PC-9 (cell line): Measurements from ENCODE around the gene PCDHGB1. TPM values are rescaled to one million over a fixed set of nuclear protein-coding genes. Genes with fewer than 3 reads are reported as not detected.
A peak's percentile ranks its signal among the peaks of the same experiment; 100 is the strongest.
"Not testable (repeated sequence)": the region's sequence is repeated elsewhere in the genome, so short reads cannot be mapped to it uniquely, and the experiment has no call there.

Experiments
- BruUV-seq: library from RNA; stranded (reverse); fragments of 400-500 nt; replicated peaks from 2 replicates; lab custom pipeline; 2021; lab: Mats Ljungman, UMichigan
- CTCF ChIA-PET: fragments of 300-600 bp; sonication (Branson Sonifier 250); formaldehyde crosslinking; loops from one replicate; lab custom pipeline; 2022; ENCODE audit warnings: antibody characterized with exemption; lab: Charles Lee
- POLR2A ChIA-PET: fragments of 300-600 bp; sonication (Branson Sonifier 250); formaldehyde crosslinking; loops from one replicate; lab custom pipeline; 2022; ENCODE audit warnings: antibody characterized with exemption; ENCODE audit not compliant: unreplicated experiment; lab: Charles Lee
- DNase-seq, 2 experiments: peaks; one replicate each; pipeline versions ENCODE4 v3.0.0 to v3.0.0-alpha.2; 2015 to 2022; ENCODE audit warnings: mixed read lengths in 1 of 2
- H2AFZ ChIP-seq: fragments of 200-600 bp; sonication (generic); 2 replicates; pipeline ENCODE4 v1.8.1; 2017; ENCODE audit warnings: antibody characterized with exemption
- H3F3A ChIP-seq: fragments of 200-600 bp; sonication (generic); 2 replicates; pipeline ENCODE4 v1.8.1; 2017; ENCODE audit warnings: antibody characterized with exemption, mild to moderate bottlenecking, low read depth; ENCODE audit not compliant: insufficient read depth
- H3K27ac ChIP-seq: fragments of 200-600 bp; sonication (generic); 2 replicates; pipeline ENCODE4 v1.6.1; 2016; ENCODE audit warnings: mixed run types
- H3K27me3 ChIP-seq: fragments of 200-600 bp; sonication (generic); 2 replicates; pipeline ENCODE4 v1.6.1; 2016; ENCODE audit warnings: low read depth, mixed run types; ENCODE audit not compliant: insufficient read depth
- H3K36me3 ChIP-seq: fragments of 200-600 bp; sonication (generic); 2 replicates; pipeline ENCODE4 v1.6.1; 2016; ENCODE audit warnings: low read depth, mixed run types
- H3K4me1 ChIP-seq: fragments of 200-600 bp; sonication (generic); replicated peaks from 2 replicates; pipeline ENCODE4 v1.6.1; 2016; ENCODE audit warnings: mixed run types; ENCODE audit not compliant: insufficient read depth
- H3K4me2 ChIP-seq: fragments of 200-600 bp; sonication (generic); 2 replicates; pipeline ENCODE4 v1.6.1; 2017; ENCODE audit warnings: mixed run types
- H3K4me3 ChIP-seq: fragments of 200-600 bp; sonication (generic); 2 replicates; pipeline ENCODE4 v1.6.1; 2016; ENCODE audit warnings: mixed run types
- H3K79me2 ChIP-seq: fragments of 200-600 bp; sonication (generic); 2 replicates; pipeline ENCODE4 v1.6.1; 2017; ENCODE audit warnings: low read depth, mixed run types
- H3K9me2 ChIP-seq: fragments of 200-600 bp; sonication (generic); 2 replicates; pipeline ENCODE4 v1.8.1; 2017; ENCODE audit warnings: mild to moderate bottlenecking; ENCODE audit not compliant: insufficient read depth
- H3K9me3 ChIP-seq: fragments of 200-600 bp; sonication (generic); 2 replicates; pipeline ENCODE4 v1.8.1; 2016; ENCODE audit warnings: low read depth; ENCODE audit not compliant: insufficient read depth
- H4K20me1 ChIP-seq: fragments of 200-600 bp; sonication (generic); 2 replicates; pipeline ENCODE4 v1.8.1; 2017; ENCODE audit not compliant: insufficient read depth
- EZH2 ChIP-seq: fragments of 200-600 bp; sonication (generic); IDR thresholded peaks from 2 replicates; pipeline ENCODE4 v1.8.0; 2017; ENCODE audit warnings: antibody characterized with exemption, low read depth
- intact Hi-C: fragments of 100-400 bp; cut with micrococcal nuclease; formaldehyde crosslinking; loops from one replicate; pipeline ENCODE4 v1.10.0; 2022; ENCODE audit not compliant: unreplicated experiment
- total RNA-seq: library from RNA; stranded (reverse); gene quantifications from 2 replicates; pipeline ENCODE4 v1.2.3, GENCODE V29; 2021
- TF ChIP-seq, protein P1 (sequence below): fragments of 200-600 bp; sonication (generic); conservative IDR thresholded peaks from 2 replicates; pipeline ENCODE4 v1.6.1; 2017; ENCODE audit warnings: mixed run types, antibody characterized with exemption, mild to moderate bottlenecking, moderate library complexity

Gene PCDHGB1
- total RNA-seq, 1 experiment from 2014 or later = not detected

DNA sequence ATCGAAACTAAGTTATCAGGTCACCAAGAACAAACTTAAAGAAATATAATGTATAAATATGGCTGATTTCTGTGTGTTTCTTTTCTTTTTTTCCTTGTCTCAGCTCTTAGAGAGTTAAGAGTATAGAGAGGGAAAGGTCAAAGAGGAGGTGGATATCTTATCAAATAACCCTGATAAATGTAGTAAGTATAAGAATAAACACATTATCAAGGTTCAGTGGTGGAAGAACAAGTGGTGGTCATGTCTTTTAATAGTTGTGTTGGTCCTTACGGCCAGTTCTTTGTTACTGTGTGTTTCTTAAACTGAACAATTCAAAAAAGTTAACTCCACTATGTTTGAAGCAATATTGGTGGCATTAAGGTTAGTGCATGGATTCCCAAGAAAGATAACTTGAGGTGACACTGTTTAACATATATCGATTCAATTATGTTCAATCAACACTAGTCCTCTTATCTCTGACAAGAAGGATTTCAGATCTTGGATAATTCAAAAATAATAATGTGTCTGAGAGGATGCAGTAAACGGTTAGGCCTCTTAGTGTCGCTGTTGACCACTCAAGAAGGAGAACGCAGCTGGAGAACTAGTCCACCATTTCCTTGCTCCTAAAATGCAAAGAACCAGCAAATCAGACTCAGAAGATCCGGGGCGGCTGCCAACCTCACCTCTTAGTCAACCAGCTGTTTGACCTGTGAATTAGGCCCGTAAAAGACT is 6.5 kb upstream of the PCDHGB1 start, which contains the start of gene PCDHGA3:
TSS of gene PCDHGA3 (plus strand) at position 588 of the 711 bp plus-strand sequence. CDS start 205 bp downstream, outside the sequence.
- Histone ChIP-seq H3K9me2 (no peaks in the 10 kb centered on the region), H3K4me3 (no peak within 1 kb of the TSS), H3K27ac (no peak within 1 kb of the TSS), H3K4me2 (no peak within 1 kb of the TSS), H3K36me3 (no peaks in the 10 kb centered on the region), H3K27me3 (no peaks in the 10 kb centered on the region), H4K20me1 (no peaks in the 10 kb centered on the region), H3K79me2 (no peaks in the 10 kb centered on the region), H3K9me3 (peaks cover 4% of the 10 kb centered on the region; the same call in 1 of the 2 replicates), H3F3A (no peaks in the 10 kb centered on the region), H3K4me1 (no peaks in the 10 kb centered on the region), H2AFZ (no peak within 1 kb of the TSS)
- intact Hi-C loops = no loop called here
- BruUV-seq = no TSS peak
- POLR2A ChIA-PET = no interaction called here
- DNase-seq = no peak
- CTCF ChIA-PET = no interaction called here
- no peak for TF ChIP-seq EZH2
- TF ChIP-seq, protein P1, sequence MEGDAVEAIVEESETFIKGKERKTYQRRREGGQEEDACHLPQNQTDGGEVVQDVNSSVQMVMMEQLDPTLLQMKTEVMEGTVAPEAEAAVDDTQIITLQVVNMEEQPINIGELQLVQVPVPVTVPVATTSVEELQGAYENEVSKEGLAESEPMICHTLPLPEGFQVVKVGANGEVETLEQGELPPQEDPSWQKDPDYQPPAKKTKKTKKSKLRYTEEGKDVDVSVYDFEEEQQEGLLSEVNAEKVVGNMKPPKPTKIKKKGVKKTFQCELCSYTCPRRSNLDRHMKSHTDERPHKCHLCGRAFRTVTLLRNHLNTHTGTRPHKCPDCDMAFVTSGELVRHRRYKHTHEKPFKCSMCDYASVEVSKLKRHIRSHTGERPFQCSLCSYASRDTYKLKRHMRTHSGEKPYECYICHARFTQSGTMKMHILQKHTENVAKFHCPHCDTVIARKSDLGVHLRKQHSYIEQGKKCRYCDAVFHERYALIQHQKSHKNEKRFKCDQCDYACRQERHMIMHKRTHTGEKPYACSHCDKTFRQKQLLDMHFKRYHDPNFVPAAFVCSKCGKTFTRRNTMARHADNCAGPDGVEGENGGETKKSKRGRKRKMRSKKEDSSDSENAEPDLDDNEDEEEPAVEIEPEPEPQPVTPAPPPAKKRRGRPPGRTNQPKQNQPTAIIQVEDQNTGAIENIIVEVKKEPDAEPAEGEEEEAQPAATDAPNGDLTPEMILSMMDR = peak; percentile 52

DNA sequence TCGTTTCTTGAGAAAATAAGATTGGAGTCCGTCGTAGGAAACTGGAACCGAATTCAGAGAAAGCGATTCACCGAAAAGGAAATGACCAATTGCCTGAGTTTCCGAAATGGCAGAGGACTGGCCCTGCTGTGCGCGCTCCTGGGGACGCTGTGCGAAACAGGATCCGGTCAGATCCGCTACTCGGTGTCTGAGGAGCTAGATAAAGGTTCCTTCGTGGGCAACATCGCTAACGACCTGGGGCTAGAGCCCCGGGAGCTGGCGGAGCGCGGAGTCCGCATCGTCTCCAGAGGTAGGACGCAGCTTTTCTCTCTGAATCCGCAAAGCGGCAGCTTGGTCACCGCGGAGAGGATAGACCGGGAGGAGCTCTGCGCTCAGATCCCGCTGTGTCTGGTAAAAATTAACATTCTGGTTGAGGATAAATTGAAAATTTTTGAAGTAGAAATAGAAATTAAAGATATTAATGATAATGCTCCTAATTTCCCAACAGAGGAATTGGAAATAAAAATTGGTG is 5.9 kb upstream of the PCDHGB1 start:
- H3K4me3 ChIP-seq = no peak overlapping the region
- CTCF ChIA-PET = no interaction called here
- TF ChIP-seq EZH2 = no peak
- TF ChIP-seq, protein P1 = peak; percentile 29; the same call in 1 of the 2 replicates
- no peak overlapping the region for H2AFZ ChIP-seq
- POLR2A ChIA-PET = no interaction called here
- no peaks in the 10 kb centered on the region for H3K79me2 ChIP-seq
- DNase-seq = no peak
- H3K4me2 ChIP-seq = no peak overlapping the region
- BruUV-seq = no TSS peak
- H3K27ac ChIP-seq = no peak overlapping the region
- H3F3A ChIP-seq = no peaks in the 10 kb centered on the region
- H4K20me1 ChIP-seq = no peaks in the 10 kb centered on the region
- intact Hi-C loops = no loop called here
- no peaks in the 10 kb centered on the region for H3K4me1 ChIP-seq
- H3K9me2 ChIP-seq = no peaks in the 10 kb centered on the region
- H3K27me3 ChIP-seq = no peaks in the 10 kb centered on the region
- no peaks in the 10 kb centered on the region for H3K36me3 ChIP-seq
- peaks cover 4% of the 10 kb centered on the region; the same call in 1 of the 2 replicates for H3K9me3 ChIP-seq

DNA sequence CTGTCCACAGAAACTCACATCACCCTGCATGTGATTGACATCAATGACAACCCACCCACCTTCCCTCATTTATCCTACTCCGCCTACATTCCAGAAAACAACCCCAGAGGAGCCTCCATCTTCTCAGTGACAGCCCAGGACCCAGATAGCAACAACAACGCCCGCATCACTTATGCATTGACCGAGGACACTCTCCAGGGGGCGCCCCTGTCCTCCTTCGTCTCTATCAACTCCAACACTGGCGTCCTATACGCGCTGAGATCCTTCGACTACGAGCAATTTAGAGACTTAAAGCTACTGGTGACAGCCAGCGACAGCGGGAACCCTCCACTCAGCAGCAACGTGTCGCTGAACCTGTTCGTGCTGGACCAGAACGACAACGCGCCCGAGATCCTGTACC is 4.6 kb upstream of the PCDHGB1 start:
- no peak overlapping the region for H3K4me2 ChIP-seq
- peaks cover 4% of the 10 kb centered on the region; the same call in 1 of the 2 replicates for H3K9me3 ChIP-seq
- intact Hi-C loops = no loop called here
- H3K4me1 ChIP-seq = no peaks in the 10 kb centered on the region
- POLR2A ChIA-PET = no interaction called here
- H2AFZ ChIP-seq = no peak overlapping the region
- H3K27me3 ChIP-seq = no peaks in the 10 kb centered on the region
- H3K79me2 ChIP-seq = no peaks in the 10 kb centered on the region
- CTCF ChIA-PET = no interaction called here
- H4K20me1 ChIP-seq = no peaks in the 10 kb centered on the region
- no peak overlapping the region for H3K4me3 ChIP-seq
- no peak for DNase-seq
- no peaks in the 10 kb centered on the region for H3K9me2 ChIP-seq
- H3K27ac ChIP-seq = no peak overlapping the region
- TF ChIP-seq, protein P1 = no peak
- TF ChIP-seq EZH2 = no peak
- BruUV-seq = no TSS peak
- H3K36me3 ChIP-seq = no peaks in the 10 kb centered on the region
- H3F3A ChIP-seq = no peaks in the 10 kb centered on the region

DNA sequence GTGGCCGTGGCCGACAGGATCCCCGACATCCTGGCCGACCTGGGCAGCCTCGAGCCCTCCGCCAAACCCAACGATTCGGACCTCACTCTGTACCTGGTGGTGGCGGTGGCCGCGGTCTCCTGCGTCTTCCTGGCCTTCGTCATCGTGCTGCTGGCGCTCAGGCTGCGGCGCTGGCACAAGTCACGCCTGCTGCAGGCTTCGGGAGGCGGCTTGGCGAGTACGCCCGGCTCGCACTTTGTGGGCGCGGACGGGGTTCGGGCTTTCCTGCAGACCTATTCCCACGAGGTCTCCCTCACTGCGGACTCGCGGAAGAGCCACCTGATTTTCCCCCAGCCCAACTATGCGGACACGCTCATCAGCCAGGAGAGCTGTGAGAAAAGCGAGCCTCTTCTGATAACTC is 3.9 kb upstream of the PCDHGB1 start:
- H3K4me1 ChIP-seq, H3K27ac ChIP-seq, H3K4me2 ChIP-seq, H2AFZ ChIP-seq, H3K9me3 ChIP-seq, H3F3A ChIP-seq, H3K9me2 ChIP-seq, H4K20me1 ChIP-seq, H3K27me3 ChIP-seq, H3K79me2 ChIP-seq, H3K4me3 ChIP-seq, CTCF ChIA-PET, DNase-seq, H3K36me3 ChIP-seq, intact Hi-C loops, BruUV-seq: not testable (repeated sequence)
- POLR2A ChIA-PET = interaction anchor here (0.6 kb wide), 1 partner anchor 175 kb away, joined by 4 read pairs; no protein-coding TSS in a partner anchor
